AG10803 (cell line): ENCODE measurements around the gene DPEP1.
"Not testable (repeated sequence)": the region's sequence is repeated elsewhere in the genome, so short reads cannot be mapped to it uniquely, and the experiment has no call there.

ENCODE experiments used
- DNase-seq: peaks from one replicate; pipeline ENCODE4 v3.0.0; 2010; ENCODE audit warnings: low read depth
- H3K4me3 ChIP-seq: 2 replicates; pipeline ENCODE4 v1.5.1; 2011; ENCODE audit warnings: mild to moderate bottlenecking, low read length, control low read depth
- TF ChIP-seq, protein P1 (sequence below): conservative IDR thresholded peaks from 2 replicates; pipeline ENCODE4 v1.5.1; 2011; ENCODE audit warnings: mild to moderate bottlenecking, low read length, control low read depth, inconsistent platforms

Gene DPEP1

GRCh38 chr16:89570342-89570923, 43.0 kb upstream of the DPEP1 start:
- TF ChIP-seq, protein P1, sequence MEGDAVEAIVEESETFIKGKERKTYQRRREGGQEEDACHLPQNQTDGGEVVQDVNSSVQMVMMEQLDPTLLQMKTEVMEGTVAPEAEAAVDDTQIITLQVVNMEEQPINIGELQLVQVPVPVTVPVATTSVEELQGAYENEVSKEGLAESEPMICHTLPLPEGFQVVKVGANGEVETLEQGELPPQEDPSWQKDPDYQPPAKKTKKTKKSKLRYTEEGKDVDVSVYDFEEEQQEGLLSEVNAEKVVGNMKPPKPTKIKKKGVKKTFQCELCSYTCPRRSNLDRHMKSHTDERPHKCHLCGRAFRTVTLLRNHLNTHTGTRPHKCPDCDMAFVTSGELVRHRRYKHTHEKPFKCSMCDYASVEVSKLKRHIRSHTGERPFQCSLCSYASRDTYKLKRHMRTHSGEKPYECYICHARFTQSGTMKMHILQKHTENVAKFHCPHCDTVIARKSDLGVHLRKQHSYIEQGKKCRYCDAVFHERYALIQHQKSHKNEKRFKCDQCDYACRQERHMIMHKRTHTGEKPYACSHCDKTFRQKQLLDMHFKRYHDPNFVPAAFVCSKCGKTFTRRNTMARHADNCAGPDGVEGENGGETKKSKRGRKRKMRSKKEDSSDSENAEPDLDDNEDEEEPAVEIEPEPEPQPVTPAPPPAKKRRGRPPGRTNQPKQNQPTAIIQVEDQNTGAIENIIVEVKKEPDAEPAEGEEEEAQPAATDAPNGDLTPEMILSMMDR, result no peak
- no peak overlapping the region for H3K4me3 ChIP-seq
- DNase-seq, result no peak

DNA sequence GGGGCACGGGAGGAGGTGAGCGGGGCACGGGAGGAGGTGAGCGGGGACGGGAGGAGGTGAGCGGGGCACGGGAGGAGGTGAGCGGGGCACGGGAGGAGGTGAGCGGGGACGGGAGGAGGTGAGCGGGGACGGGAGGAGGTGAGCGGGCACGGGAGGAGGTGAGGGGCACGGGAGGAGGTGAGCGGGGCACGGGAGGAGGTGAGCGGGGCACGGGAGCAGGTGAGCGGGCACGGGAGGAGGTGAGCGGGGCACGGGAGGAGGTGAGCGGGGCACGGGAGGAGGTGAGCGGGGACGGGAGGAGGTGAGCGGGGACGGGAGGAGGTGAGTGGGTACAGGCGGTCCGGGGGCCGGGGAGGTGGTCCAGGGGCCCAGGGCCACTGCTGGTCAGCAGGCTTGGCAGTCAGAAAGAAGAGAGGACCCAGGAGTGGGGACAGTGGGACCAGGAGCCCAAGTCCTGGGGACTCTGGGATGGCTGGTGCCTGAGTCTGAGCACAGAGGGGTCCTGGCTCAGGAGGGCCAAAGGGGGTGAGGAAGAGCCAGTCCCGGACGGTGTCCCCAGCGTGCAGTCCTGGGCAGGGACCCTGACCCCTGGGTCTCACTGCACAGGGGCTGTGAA, 42.4 kb upstream of the DPEP1 start:
- H3K4me3 ChIP-seq, DNase-seq: not testable (repeated sequence)

GRCh38 chr16:89571636-89572035, 41.8 kb upstream of the DPEP1 start:
- TF ChIP-seq, protein P1, result no peak
- H3K4me3 ChIP-seq, result no peak overlapping the region
- no peak for DNase-seq

DNA sequence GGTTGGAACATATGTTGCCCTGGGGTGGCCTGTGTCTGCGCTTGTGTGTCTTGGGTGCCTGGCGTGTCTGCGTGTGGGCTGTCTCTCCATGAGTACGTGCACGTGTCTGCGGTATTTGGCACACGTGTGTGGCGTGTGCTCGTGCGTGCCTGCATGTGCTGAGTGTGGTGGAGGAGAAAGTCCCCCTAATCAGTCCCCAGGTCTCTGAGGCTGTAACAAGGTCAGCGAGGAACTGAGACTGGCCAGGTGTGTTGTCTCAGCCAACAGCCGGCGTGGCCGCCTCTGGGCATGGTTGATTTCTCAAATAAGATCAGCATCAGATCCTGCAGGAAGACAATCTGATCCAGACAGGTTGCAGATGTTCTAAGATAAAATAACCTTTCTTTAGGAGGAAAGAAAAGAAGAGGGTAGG, 41.4 kb upstream of the DPEP1 start:
- TF ChIP-seq, protein P1, result no peak
- DNase-seq, result no peak

GRCh38 chr16:89572485-89573205, 40.8 kb upstream of the DPEP1 start:
- no peak for DNase-seq
- TF ChIP-seq, protein P1, result no peak
- no peak overlapping the region for H3K4me3 ChIP-seq

More for the DNA sequence above, 41.4 kb upstream of the DPEP1 start:
- no peak overlapping the region for H3K4me3 ChIP-seq

GRCh38 chr16:89573826-89574680, 39.4 kb upstream of the DPEP1 start:
- no peak for DNase-seq
- H3K4me3 ChIP-seq, result no peak overlapping the region; the same call in 1 of the 2 replicates
- TF ChIP-seq, protein P1, result no peak

DNA sequence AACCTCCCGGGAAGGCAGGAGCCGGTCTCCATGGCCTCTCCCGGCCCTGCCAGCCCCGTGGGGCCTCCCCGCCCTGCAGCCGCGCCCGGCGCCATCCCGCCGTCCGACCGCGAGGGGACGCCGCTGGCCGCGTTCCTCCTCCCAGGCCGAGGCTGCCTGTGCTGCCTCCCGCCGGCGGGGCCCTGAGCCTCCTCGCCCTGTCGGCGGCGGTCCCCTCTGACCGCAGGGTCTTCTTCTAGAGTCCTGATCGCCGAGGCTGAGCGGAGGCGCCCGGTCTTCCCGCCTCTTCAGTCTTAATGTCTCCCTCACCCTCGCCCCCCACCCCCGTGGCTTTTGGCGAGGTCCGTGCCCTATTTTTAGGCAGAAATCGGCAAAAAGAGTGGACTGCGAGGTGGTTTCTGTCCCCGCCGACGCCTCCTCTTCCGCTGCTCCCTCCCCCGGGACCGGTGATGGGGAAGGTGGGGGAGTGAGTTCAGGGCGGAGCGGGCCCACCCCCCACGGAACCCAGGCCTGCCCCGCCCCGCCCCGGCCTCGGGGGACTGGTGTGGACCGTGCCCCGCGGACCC, 38.7 kb upstream of the DPEP1 start:
- TF ChIP-seq, protein P1, result peak; percentile 55
- DNase-seq, result peak; percentile 63
- peak overlapping the region; percentile 47 for H3K4me3 ChIP-seq
